ENCODE data around the gene ELAVL4. TPM values are rescaled to one million over a fixed set of nuclear protein-coding genes. Genes with fewer than 3 reads are reported as not detected.

ELAVL4 gene
- total and polyA plus RNA-seq, 2 of the 8 experiments (the other 6 are each of a cell fraction or from before 2014, with no cell fraction given) = 0.21 to 0.89 TPM

- H2AFZ ChIP-seq (ENCODE audit: low read length) = peak overlapping the region; percentile 14; the same call in 1 of the 2 replicates
- no peak overlapping the region for H4K5ac ChIP-seq (ENCODE audit: insufficient read length, low read depth, low read length)
- DNase-seq (ENCODE audit: low read depth in 1 of 2, low spot score in 2 of 2) = no peak
- H4K91ac ChIP-seq (replicated peaks; ENCODE audit: insufficient read length, low read length) = no peak overlapping the region
- POLR2A ChIA-PET (ENCODE audit: partially characterized antibody) = no interaction called here
- no peak overlapping the region for H3K9ac ChIP-seq (replicated peaks in 1 of 4; ENCODE audit: extremely low read depth in 1 of 4, low read depth in 3 of 4, low read length in 3 of 4)
- no peak overlapping the region for H2BK120ac ChIP-seq (replicated peaks; ENCODE audit: low read depth, low read length)
- no peak overlapping the region for H2BK15ac ChIP-seq (ENCODE audit: low read length)
- H3K27me3 ChIP-seq (replicated peaks in 1 of 4; ENCODE audit: control insufficient read depth in 3 of 4, extremely low read depth in 1 of 4, insufficient read depth in 3 of 4, low read length in 3 of 4) = no peaks in the 10 kb centered on the region
- no peak overlapping the region for H3K4ac ChIP-seq (replicated peaks; ENCODE audit: insufficient read length, low read depth, low read length)
- H4K20me1 ChIP-seq (replicated peaks in 1 of 2; ENCODE audit: control insufficient read depth in 1 of 2, insufficient read depth in 2 of 2, low read length in 2 of 2) = no peaks in the 10 kb centered on the region
- H3K23me2 ChIP-seq (ENCODE audit: low read depth, low read length) = no peaks in the 10 kb centered on the region
- no peak overlapping the region for H3K27ac ChIP-seq (ENCODE audit: low read depth, low read length)
- H2BK20ac ChIP-seq (ENCODE audit: low read length) = no peak overlapping the region
- no peak overlapping the region for H3K4me2 ChIP-seq (ENCODE audit: insufficient read depth in 1 of 2, low read depth in 2 of 2, low read length in 2 of 2)
- no peak overlapping the region for H4K8ac ChIP-seq (ENCODE audit: extremely low read depth, insufficient read depth, low read length)
- H3K18ac ChIP-seq (ENCODE audit: extremely low read depth, low read length) = no peak overlapping the region
- H3K14ac ChIP-seq (ENCODE audit: insufficient read length) = no peak overlapping the region
- H3K36me3 ChIP-seq (ENCODE audit: control insufficient read depth in 2 of 4, insufficient read depth in 4 of 4, low read length in 3 of 4) = no peaks in the 10 kb centered on the region
- no peak for FAIRE-seq
- CTCF ChIA-PET (ENCODE audit: partially characterized antibody) = no interaction called here
- 95% methylated on average over 4 of the region's 4 CpGs; no CpG with 5 or more reads in 1 of the 2 experiments for WGBS, 2 experiments (ENCODE audit: extremely low coverage in 1 of 2, insufficient coverage in 1 of 2, insufficient read length in 1 of 2, insufficient replicate concordance in 2 of 2, low coverage in 1 of 2, low lambda C conversion rate in 2 of 2, missing lambda C conversion rate in 1 of 2)
- H2BK5ac ChIP-seq (ENCODE audit: low read depth, low read length) = no peak overlapping the region
- H2BK12ac ChIP-seq (ENCODE audit: low read depth, low read length) = no peak overlapping the region
- no peak overlapping the region for H2AK5ac ChIP-seq (ENCODE audit: low read depth, low read length)
- no peaks in the 10 kb centered on the region for H3K79me1 ChIP-seq (ENCODE audit: low read depth, low read length)
- H3K9me3 ChIP-seq (ENCODE audit: insufficient read depth in 2 of 2, low read depth in 1 of 2, low read length in 1 of 2) = no peaks in the 10 kb centered on the region
- H3K56ac ChIP-seq (replicated peaks; ENCODE audit: insufficient read length, low read depth, low read length) = no peak overlapping the region
- H3K4me3 ChIP-seq (ENCODE audit: extremely low read depth in 1 of 4, insufficient read depth in 2 of 4, low read depth in 3 of 4, low read length in 4 of 4) = no peak overlapping the region
- no peak for TF ChIP-seq TAF7 (optimal IDR thresholded peaks at IDR 0.05; ENCODE audit: borderline replicate concordance, low read depth, low read length)
- no peak for TF ChIP-seq NRF1 (IDR thresholded peaks at IDR 0.05; ENCODE audit: low read depth, low read length)
- no peak for TF ChIP-seq EZH2 (IDR thresholded peaks at IDR 0.05; ENCODE audit: low read depth, low read length, severe bottlenecking)
- no peak for TF ChIP-seq CHD2 (IDR thresholded peaks at IDR 0.05; ENCODE audit: low read length)
- no peak for TF ChIP-seq CEBPB (IDR thresholded peaks at IDR 0.05; ENCODE audit: low read depth, low read length)
- TF ChIP-seq BACH1 (IDR thresholded peaks at IDR 0.05; ENCODE audit: low read length) = no peak
- no peak for TF ChIP-seq JUND (IDR thresholded peaks at IDR 0.05; ENCODE audit: low read length)
- TF ChIP-seq SP1 (IDR thresholded peaks at IDR 0.05; ENCODE audit: low read depth, low read length) = no peak
- TF ChIP-seq JUN (IDR thresholded peaks at IDR 0.05; ENCODE audit: low read depth, low read length) = no peak
- no peak overlapping the region for H3K23ac ChIP-seq (ENCODE audit: insufficient read length)
- H3K79me2 ChIP-seq (ENCODE audit: control insufficient read depth in 1 of 2, insufficient read depth in 2 of 2, low read length in 2 of 2) = no peaks in the 10 kb centered on the region
- peaks cover 0 to 7% (median 0%) of the 10 kb centered on the region in 4 experiments; a peak in 2 of 7 replicates for H3K4me1 ChIP-seq (replicated peaks in 1 of 4; ENCODE audit: control insufficient read depth in 3 of 4, insufficient read depth in 4 of 4, low read length in 3 of 4)
These were observed 38.6 kb downstream of the ELAVL4 start for GRCh38 chr1:50147191-50147850.
